GM19025 (cell line): ENCODE results near the gene RPL37.
"Not testable (repeated sequence)": the region's sequence is repeated elsewhere in the genome, so short reads cannot be mapped to it uniquely, and the experiment has no call there.

Source experiments
- ATAC-seq: cut with Tn5 transposase; IDR thresholded peaks from one replicate; pipeline ENCODE4 v1.9.1; 2021; ENCODE audit warnings: mild to moderate bottlenecking, low read depth, moderate library complexity; ENCODE audit not compliant: unreplicated experiment

Gene RPL37

DNA sequence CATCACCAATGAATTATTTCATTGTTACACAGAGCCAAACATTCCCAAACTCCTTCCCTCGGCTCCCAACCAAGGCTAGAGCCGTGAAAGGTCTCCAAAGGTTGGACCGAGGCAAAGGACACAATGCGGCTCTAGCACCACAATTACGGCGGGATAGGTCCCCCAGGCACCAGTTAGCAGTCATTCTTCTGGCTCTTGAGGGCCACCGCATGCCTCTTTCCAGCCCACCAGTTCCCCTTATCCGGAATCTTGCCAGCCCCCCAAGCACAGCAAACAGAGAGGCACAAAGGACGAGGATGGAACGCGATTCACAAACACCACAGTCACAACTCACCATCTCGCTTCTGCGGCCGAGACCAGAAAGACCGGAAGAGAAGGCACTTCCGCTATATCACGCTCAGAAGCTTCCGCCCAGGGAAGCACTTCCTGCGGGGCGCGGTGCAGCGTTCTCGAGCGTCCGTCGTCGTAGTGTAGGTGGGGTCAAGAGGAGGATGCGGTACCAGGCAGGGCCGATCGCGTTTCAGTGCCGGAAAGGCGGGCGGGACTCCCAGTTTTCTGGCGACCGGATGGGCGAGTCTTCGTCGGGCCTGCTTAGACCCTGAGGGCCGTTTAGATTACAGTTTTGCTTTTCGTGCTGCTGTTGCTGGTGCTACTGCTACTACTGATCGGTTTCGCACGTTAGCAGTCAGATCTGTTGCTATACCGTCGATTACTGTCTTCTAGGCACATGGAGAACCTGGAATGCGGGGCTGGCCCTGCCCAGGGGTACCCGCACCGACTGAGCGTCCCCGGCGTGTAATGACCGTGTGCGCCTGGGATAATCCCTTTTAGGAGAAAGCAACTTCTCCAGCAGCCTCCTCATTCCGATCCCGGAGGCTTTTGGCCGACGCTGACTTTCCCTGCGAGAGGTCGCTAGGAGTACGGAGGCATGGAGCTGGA lies at the start of gene RPL37:
TSS of gene RPL37 (minus strand) at position 374 of the 939 bp plus-strand sequence. CDS start at position 337, 37 bp downstream.
- ATAC-seq = peak; percentile 98

DNA sequence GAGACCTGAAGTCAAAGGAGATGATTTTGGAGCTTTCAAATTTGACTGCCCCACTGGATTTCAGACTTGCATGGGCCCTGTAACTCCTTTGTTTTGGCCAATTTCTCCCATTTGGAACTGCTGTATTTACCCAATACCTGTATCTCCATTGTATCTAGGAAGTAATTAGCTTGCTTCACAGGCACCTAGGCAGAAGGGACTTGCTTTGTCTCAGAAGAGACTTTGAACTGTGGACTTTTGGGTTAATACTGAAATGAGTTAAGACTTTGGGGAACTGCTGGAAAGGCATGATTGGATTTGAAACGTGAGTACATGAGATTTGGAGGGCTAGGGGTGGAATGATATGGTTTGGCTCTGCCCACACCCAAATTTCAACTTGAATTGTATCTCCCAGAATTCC lies 48.0 kb upstream of the RPL37 start:
- ATAC-seq = not testable (repeated sequence)

DNA sequence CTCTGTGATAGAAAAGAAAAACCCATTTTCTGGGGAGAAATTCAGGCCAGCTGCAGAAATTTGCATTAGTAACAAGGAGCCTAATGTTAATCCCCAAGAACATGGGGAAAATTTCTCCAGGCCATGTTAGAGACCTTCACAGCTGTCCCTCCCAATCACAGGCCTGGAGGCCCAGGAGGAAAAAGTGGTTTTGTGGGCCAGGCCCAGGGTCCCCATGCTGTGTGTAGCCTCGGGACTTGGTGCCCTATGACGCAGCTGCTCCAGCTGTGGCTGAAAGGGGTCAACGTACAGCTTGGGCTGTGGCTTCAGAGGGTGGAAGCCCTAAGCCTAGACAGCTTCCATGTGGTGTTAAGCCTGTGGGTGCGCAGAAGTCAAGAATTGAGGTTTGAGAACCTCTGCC lies 47.3 kb upstream of the RPL37 start:
- no peak for ATAC-seq

DNA sequence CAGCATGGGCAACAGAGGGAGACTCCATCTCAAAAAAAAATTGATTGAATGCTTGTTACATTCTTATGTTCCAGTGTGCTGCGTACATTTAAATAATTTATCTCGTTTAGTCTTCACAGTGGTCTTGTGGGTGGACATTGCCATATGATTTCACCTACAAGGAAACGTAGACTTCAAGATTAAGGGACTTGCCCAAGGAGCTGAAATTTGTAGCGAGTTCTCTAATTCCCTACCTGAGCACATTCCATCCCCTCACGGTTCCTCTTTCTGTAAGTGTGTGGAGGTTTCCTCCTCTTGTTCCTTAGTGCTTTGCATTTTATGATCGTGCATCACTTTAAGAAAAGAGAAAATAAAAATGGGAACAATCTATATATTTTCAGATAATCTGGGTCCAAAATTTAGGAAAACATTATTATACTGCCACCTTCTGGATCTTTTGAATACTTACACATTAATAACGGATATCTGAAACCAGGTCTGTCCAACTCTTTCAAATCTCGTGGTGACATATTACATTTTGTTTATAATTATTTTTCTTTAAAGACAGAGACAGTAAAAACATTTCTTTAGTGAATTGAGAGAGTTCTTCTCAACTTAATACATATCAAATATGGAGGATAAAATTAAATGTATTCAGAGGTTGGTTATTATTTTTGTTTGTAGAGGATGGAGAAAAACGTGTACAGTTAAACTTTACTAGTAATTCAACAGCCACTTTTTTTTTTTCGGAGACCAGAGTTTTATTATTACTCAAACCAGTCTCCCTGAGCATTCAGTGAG lies 44.3 kb upstream of the RPL37 start:
- ATAC-seq = no peak

DNA sequence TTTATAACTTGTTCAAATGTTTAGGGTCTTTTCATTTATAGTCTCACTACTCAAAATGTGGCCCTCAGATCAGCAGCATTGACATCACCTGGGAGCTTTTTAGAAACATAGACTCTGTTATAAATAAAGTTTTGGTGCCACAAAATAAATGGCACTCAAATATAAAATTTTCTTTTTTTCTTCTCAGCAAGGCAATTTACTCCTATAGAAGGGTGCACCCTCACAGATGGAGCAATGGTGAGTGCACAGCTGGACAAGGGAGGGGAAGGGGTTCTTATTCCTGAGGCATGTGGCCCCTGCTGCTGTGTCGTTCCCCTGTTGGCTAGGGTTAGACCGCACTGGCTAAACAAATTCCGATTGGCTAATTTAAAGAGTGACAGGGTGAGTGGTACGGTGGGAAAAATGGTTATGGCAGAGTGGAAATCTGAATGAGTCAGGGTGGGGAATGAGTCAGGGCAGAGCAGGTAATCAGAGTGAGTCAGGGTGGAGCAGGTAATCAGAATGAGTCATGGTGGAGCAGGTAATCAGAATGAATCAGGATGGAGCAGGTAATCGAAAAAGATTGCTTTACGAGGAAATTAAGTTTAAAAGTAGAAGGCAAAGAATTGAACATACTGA lies 42.5 kb upstream of the RPL37 start:
- no peak for ATAC-seq

DNA sequence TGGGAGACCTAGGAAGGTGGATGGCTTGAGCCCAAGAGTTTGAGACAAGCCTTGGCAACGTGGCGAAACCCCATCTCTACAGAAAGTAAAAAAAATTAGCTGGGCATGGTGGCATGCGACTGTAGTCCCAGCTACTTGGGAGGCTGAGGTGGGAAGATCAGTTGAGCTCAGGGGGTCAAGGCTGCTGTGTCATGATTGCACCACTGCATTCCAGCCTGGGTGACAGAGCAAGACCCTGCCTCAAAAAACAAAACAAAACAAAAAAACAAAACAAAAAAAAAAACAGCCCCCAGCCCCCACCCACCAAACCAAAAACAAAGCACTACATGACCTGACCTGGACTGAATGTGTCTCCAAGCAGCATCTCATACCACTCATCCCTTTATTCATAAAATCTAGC lies 40.9 kb upstream of the RPL37 start:
- no peak for ATAC-seq

DNA sequence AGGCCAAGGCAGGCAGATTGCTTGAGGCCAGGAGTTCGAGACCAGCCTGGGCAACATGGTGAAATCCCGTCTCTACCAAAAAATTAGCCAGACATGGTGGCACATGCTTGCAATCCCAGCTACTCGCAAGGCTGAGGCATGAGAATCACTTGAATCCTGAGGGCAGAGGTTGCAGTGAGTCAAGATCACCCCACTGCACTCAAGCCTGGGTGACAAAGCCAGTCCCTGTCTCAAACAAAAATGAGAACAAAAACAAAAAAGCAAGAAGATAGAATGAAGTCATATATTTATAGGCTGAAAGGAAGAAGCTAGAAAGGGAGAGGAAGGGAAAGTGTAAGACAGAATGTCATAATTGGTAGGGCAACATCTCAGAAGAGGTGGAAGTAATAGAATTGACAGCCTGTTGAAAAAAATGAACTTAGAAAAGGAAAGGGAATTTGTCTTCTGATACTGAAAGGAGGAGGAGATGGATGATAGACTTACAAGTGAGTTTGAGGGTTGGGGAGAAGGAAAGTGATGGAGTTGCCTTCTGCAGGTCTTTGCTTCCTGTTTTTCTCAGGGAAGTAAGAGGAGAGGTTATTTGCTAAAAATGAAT lies 38.4 kb upstream of the RPL37 start:
- no peak for ATAC-seq

DNA sequence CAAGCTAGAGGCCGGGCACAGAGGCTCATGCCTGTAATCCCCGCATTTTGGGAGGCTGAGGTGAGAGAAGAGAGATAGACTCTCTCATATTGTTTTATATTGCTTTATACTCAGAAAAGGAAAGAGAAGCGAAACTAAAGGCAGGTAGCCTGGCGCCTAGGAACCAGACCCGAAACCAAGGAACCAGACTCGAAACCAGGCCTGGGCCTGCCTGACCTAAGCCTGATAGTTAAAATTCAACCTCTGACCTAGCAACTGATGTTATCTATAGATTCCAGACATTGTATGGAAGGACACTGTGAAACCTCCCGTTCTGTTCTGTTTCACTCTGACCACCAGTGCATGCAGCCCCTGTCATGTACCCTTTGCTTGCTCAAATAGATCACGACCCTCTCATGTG lies 37.2 kb upstream of the RPL37 start:
- ATAC-seq = not testable (repeated sequence)

DNA sequence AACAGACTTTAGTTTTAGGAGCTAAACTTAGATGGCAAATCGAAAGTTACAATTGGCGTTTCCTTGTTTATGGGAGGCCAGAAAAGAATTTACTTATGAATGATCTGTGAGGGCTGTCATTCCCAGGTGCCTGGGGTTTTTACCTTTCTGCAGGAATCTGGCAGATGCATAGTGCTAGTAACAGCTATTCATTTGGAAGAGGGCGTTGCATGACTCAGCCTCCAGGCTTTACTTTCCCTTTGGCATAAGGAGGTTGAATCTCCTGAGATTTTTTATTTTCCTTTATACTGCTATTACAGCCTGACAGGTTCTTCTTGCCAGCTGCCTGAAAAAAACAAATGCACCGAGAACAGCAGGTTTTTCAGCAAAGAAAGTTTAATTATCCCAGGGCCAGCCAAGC lies 36.2 kb upstream of the RPL37 start:
- no peak for ATAC-seq

DNA sequence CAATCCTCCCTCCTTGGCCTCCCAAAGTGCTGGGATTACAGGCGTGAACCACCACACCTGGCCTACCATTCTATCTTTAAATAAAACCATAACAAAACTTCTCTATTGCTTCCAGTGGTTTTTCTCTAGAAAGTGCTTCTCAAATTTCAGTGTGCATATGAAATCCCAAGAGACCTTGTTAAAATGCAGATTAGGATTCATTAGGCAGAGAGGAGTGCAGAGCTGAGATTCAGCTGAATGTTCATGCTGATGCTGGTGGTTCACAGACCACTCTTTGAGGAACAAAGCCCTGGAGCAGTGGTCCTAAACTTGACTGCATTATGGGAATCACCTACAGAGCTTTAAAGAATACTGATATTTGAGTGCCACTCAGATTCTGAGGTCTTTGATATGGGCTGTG lies 34.4 kb upstream of the RPL37 start:
- no peak for ATAC-seq

DNA sequence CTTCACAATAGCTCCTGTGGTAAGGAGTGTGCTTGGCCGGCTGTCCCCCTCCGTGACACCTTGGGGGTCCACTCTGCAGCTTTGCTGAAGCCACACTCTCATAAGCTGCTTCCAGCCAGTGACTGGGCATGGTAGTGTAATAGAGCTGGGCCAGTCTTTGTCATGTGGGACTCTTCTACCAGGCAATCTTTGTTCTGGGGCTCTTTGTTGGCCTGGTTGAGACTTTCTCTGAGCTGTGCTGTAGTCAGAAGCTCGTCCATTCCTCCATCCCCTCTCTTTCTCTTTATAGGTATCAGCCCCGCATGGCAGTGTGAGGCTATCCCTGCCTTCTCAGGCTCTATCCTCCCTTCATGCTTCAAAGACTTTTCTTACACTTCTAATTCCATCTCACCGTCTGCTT lies 31.8 kb upstream of the RPL37 start:
- ATAC-seq = no peak

DNA sequence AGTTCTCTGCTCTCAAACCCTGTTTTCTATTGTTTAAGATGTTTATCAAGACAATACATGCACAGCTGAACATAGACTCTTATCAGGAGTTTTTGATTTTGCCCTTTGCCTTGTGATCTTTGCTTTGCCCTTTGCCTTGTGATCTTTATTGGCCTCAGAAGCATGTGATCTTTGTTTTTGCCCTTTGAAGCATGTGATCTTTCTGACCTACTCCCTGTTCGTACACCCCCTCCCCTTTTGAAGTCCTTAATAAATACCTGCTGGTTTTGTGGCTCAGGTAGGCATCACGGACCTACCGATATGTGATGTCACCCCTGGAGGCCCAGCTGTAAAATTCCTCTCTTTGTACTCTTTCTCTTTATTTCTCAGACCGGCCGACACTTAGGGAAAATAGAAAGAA lies 30.0 kb upstream of the RPL37 start:
- ATAC-seq = not testable (repeated sequence)

DNA sequence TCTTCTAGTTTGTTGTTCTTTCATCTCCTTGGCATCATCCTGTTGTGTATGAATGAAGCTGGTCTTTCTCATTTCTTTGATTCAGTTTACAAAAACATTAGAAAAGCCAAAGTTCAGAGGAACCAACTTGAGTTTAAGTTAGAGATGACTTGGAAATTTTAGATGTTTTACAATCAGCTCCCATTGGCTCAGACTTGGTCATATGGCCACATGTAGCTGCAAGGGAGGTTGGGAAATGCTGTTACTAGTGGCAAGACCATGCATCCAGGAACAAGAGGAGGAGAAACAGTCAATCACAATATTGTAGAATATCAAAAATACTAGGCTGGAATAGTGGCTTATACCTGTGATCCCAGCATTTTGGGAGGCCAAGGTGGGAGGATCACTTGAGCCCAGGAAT lies 25.7 kb upstream of the RPL37 start:
- no peak for ATAC-seq

DNA sequence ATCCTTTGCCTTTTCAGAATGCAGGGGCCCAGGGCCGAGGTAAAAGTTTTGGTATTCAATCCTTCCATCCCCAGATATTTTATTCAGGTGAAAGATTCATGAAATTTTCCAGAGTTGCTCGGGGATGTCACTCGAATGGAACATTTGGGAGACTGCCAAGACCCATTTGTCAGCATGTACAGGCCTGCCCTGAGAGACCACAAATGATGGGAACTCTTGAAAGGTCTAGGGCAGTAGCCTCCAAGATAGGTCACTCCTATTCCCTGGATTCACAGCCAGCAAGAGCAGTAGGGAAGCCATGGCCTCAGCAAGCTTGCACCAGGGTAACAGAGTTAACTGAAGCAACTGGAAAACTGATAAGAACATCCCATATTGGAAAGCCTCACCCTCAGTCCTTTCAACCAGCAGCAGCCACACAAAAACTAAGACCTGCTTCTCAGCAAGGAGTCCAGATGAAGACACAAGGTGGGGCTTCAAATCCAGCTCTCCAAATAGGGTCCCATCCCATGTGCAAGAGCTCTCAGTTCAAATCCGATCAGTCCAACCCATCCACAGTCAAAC lies 18.7 kb upstream of the RPL37 start:
- no peak for ATAC-seq

DNA sequence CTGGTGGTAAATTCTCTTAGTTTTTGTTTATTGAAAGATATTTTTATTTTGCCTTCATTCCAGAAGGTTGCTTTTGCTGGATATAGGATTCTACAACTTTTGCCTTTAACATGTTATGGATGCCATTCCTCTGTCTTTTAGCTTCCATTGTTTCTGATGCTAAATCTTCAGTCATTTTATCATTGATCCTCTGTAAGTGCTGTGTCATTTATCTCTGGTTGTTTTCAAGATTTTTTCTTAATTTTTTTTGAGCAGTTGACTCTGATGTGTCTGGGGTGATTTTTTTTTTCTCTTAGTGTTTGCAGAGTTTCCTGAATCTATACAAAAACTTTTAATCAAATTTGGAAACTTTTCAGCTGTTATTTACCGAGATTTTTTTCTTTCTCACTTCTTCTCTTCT lies 12.5 kb upstream of the RPL37 start:
- ATAC-seq = no peak

DNA sequence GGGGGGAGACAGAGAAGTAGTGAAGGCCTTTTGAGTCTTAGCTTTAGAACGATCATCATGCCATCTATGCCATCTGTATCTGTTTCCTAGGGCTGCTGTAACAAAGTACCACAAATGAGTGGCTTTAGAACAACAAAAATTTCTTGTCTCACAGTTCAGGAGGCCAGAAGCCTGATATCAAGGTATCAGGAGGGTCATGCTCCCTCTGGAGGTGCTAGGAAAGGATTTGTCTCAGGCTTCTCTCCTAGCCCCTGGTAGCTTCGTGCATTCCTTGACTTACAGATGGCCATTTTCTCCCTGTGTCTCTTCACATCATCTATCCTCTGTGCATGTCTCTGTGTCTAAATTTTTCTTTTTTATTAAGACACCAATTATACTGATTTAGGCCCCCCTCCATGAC lies 11.3 kb upstream of the RPL37 start:
- no peak for ATAC-seq

DNA sequence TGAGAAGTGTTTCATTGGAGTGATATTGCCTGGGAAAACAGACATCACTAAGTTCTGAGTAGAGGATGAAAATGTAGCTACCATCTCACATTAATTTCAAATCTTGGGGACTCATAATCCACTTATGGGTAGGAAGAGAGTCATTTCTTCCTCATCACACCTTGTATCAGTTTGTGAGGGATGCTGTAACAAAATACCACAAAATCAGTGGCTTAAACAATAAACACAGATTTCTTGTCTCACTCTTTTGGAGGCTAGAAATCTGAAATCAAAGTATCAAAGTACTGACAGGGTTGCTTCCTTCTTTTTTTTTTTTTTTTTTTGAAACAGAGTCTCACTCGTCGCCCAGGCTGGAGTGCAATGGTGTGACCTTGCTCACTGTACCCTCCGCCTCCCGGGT lies 9.5 kb upstream of the RPL37 start:
- no peak for ATAC-seq

DNA sequence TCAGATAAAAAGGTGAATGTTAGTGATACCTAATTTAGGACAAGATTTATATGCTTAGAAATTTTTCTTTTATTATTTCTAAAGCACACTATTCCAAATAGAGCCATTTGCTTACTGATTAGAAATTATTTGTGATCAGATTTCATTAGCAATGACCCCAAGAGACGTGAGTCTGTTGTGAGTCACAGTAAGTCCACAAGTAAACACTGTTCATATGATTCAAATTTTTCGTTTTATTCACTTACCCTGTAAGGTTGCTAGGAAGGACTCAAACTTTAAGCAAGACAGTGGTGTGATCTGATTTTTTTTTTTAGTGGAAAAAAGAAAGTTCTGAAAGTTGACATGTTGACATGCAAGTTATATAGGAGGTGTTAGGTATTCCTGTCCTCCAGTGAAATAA lies 7.3 kb upstream of the RPL37 start:
- no peak for ATAC-seq

DNA sequence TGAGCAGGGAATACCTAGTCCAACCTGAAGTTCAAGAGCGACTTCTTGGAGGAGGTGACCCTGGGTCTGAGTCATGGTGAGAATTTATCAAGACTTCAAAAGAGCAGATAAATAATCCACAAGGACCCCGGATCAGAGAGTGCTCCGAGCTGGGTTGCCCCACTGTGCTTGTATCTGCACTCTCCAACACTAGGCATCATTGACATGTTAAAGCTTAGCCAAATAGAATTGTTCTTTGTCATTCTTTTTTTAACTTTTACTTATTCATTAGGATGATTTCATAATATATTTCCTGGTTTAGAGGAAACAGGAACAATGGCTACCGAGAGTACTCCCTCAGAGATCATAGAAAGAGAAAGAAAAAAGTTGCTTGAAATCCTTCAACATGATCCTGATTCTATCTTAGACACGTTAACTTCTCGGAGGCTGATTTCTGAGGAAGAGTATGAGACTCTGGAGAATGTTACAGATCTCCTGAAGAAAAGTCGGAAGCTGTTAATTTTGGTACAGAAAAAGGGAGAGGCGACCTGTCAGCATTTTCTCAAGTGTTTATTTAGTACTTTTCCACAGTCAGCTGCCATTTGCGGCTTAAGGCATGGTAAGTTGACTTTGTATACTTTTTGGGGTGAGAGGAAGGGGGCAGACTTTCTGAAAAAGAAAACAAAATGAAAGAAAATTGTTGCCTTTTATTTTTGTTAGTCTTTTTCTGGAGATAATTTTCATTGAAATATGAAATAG lies 6.2 kb upstream of the RPL37 start, which contains the start of gene CARD6:
TSS of gene CARD6 (plus strand) at position 300 of the 738 bp plus-strand sequence. CDS start at position 316, 16 bp downstream.
- peak; percentile 48 for ATAC-seq

DNA sequence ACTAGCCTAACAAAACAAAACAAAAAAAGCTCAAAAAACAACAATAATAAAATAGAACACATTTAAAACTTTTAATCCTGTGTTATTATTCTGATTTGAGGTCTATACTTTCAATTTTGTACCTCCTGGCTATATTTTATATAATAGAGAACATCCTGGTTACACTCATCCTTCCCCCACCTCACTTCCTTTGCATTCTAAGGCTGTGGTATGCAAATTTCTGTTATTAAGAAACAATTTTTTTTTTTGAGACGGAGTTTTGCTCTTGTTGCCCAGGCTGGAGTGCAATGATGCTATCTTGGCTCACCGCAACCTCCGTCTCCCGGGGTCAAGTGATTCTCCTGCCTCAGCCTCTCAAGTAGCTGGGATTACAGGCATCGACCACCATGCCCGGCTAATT lies 3.1 kb upstream of the RPL37 start:
- no peak for ATAC-seq
